Neural cell (in vitro differentiated cells): Measurements from ENCODE around the gene HOXC5.

Experiments
- CTCF ChIP-seq: fragments of 450-650 bp; IDR thresholded peaks from 2 replicates; pipeline ENCODE4 v1.5.1; 2014; ENCODE audit warnings: antibody characterized with exemption, mild to moderate bottlenecking, moderate library complexity; ENCODE audit not compliant: poor library complexity, severe bottlenecking
- EZH2 ChIP-seq: fragments of 200-600, 300-800 bp; shearing (Covaris generic), sonication (generic); IDR thresholded peaks from 2 replicates; pipeline ENCODE4 v1.6.1; 2014; ENCODE audit warnings: antibody characterized with exemption, low read length, borderline replicate concordance, mild to moderate bottlenecking; ENCODE audit not compliant: insufficient read depth, poor library complexity, severe bottlenecking
- POLR2AphosphoS5 ChIP-seq: IDR thresholded peaks from 2 replicates; pipeline ENCODE4 v1.6.1; 2012
- RAD21 ChIP-seq: fragments of 450-650 bp; conservative IDR thresholded peaks from 2 replicates; pipeline ENCODE4 v1.6.1; 2014; ENCODE audit warnings: antibody characterized with exemption, mild to moderate bottlenecking, moderate library complexity

GRCh38 chr12:54007538-54008259, 25.2 kb upstream of the HOXC5 start:
- no peak for TF ChIP-seq EZH2
- TF ChIP-seq CTCF: no peak
- TF ChIP-seq RAD21: no peak
- TF ChIP-seq POLR2AphosphoS5: no peak
